Calu3 (cell line): ENCODE data around the gene USP37. TPM values are rescaled to one million over a fixed set of nuclear protein-coding genes. Genes with fewer than 3 reads are reported as not detected.

Experiments
- BruUV-seq: library from RNA; stranded (reverse); fragments of 400-500 nt; replicated peaks from 2 replicates; lab custom pipeline; 2021; lab: Mats Ljungman, UMichigan
- CTCF ChIA-PET: fragments of 300-600 bp; sonication (Branson Sonifier 250); formaldehyde crosslinking; loops from one replicate; lab custom pipeline; 2022; ENCODE audit warnings: antibody characterized with exemption; lab: Charles Lee
- DNase-seq: peaks from one replicate; pipeline ENCODE4 v3.0.0; 2022
- H3K27ac Mint-ChIP-seq: one replicate; pipeline ENCODE4 v1.8.0; 2022; ENCODE audit warnings: mixed read lengths; ENCODE audit not compliant: unreplicated experiment
- H3K27me3 Mint-ChIP-seq: one replicate; pipeline ENCODE4 v1.8.0; 2022; ENCODE audit warnings: mixed read lengths; ENCODE audit not compliant: unreplicated experiment
- H3K36me3 Mint-ChIP-seq: one replicate; pipeline ENCODE4 v1.8.0; 2022; ENCODE audit warnings: mild to moderate bottlenecking, moderate library complexity, mixed read lengths; ENCODE audit not compliant: insufficient read depth, unreplicated experiment
- H3K4me1 Mint-ChIP-seq: one replicate; pipeline ENCODE4 v1.8.0; 2022; ENCODE audit warnings: mild to moderate bottlenecking, low read depth, mixed read lengths; ENCODE audit not compliant: unreplicated experiment
- H3K4me3 Mint-ChIP-seq: one replicate; pipeline ENCODE4 v1.8.0; 2022; ENCODE audit warnings: mild to moderate bottlenecking, low read depth, moderate library complexity, mixed read lengths; ENCODE audit not compliant: unreplicated experiment
- H3K9me3 Mint-ChIP-seq: one replicate; pipeline ENCODE4 v1.8.0; 2022; ENCODE audit warnings: low read depth, mixed read lengths; ENCODE audit not compliant: unreplicated experiment
- CTCF ChIP-seq: fragments of 200-600 bp; IDR thresholded peaks from one replicate; pipeline ENCODE4 v1.8.0; 2022; ENCODE audit warnings: antibody characterized with exemption; ENCODE audit not compliant: unreplicated experiment
- intact Hi-C: fragments of 100-400 bp; cut with micrococcal nuclease; formaldehyde crosslinking; loops from one replicate; pipeline ENCODE4 v1.10.0; 2022; ENCODE audit not compliant: unreplicated experiment
- total RNA-seq: library from RNA; stranded (reverse); gene quantifications from 2 replicates; pipeline ENCODE4 v1.2.3, GENCODE V29; 2022

USP37 gene
- total RNA-seq, 1 experiment from 2014 or later, result 27.5 TPM

- no peaks in the 10 kb centered on the region for H3K4me1 Mint-ChIP-seq
- no peaks in the 10 kb centered on the region for H3K36me3 Mint-ChIP-seq
- no peak for TF ChIP-seq CTCF
- intact Hi-C loops, result no loop called here
- no peaks in the 10 kb centered on the region for H3K9me3 Mint-ChIP-seq
- H3K27me3 Mint-ChIP-seq, result no peaks in the 10 kb centered on the region
- CTCF ChIA-PET, result no interaction called here
- no peak overlapping the region for H3K27ac Mint-ChIP-seq
- no TSS peak for BruUV-seq
- DNase-seq, result no peak
- no peak overlapping the region for H3K4me3 Mint-ChIP-seq
Measured at GRCh38 chr2:218427741-218428140, 140.4 kb downstream of the USP37 start.

- Mint-ChIP-seq H3K9me3 (no peaks in the 10 kb centered on the region), H3K27me3 (no peaks in the 10 kb centered on the region), H3K4me1 (no peaks in the 10 kb centered on the region), H3K4me3 (no peak overlapping the region), H3K27ac (no peak overlapping the region), H3K36me3 (no peaks in the 10 kb centered on the region)
- CTCF ChIA-PET, result no interaction called here
- intact Hi-C loops, result no loop called here
- no peak for TF ChIP-seq CTCF
- no peak for DNase-seq
- no TSS peak for BruUV-seq
Measured at GRCh38 chr2:218425531-218425930, 142.6 kb downstream of the USP37 start.

GRCh38 chr2:218423584-218423983 is 144.6 kb downstream of the USP37 start:
- no peaks in the 10 kb centered on the region for H3K27me3 Mint-ChIP-seq
- intact Hi-C loops, result no loop called here
- H3K4me3 Mint-ChIP-seq, result no peak overlapping the region
- no peak overlapping the region for H3K27ac Mint-ChIP-seq
- BruUV-seq, result no TSS peak
- no peak for TF ChIP-seq CTCF
- H3K9me3 Mint-ChIP-seq, result no peaks in the 10 kb centered on the region
- no peak for DNase-seq
- peaks cover 11% of the 10 kb centered on the region for H3K4me1 Mint-ChIP-seq
- CTCF ChIA-PET, result no interaction called here
- H3K36me3 Mint-ChIP-seq, result no peaks in the 10 kb centered on the region

- no peaks in the 10 kb centered on the region for H3K36me3 Mint-ChIP-seq
- no peak for DNase-seq
- TF ChIP-seq CTCF, result no peak
- intact Hi-C loops, result no loop called here
- H3K9me3 Mint-ChIP-seq, result no peaks in the 10 kb centered on the region
- H3K4me3 Mint-ChIP-seq, result no peak overlapping the region
- no peak overlapping the region for H3K27ac Mint-ChIP-seq
- H3K4me1 Mint-ChIP-seq, result peaks cover 11% of the 10 kb centered on the region
- no TSS peak for BruUV-seq
- CTCF ChIA-PET, result no interaction called here
- no peaks in the 10 kb centered on the region for H3K27me3 Mint-ChIP-seq
Measured at GRCh38 chr2:218422403-218423086, 145.6 kb downstream of the USP37 start.
